Measurements from ENCODE around the gene PIN1. TPM values are rescaled to one million over a fixed set of nuclear protein-coding genes. Genes with fewer than 3 reads are reported as not detected.

Gene PIN1
- polyA plus RNA-seq, 3 donors: 67.4 to 79.8 (median 68.3) TPM

DNA sequence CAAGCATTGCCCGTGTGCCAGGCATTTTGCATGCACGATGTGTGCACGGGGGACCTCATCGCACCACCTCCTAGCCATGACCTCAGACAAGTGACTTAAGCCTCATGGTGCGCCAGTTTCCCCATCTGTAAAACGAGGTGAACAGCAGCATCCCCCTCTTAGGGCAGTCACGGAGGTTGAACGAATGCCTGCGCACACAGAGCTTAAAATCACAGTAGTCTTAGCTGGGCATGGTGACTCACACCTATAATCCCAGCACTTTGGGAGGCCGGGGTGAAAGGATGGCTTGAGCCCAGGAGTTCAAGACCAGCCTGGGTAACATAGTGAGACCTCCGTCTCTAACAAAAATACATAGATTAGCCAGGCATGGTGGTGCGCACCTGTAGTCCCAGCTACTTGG, 48.6 kb downstream of the PIN1 start:
- WGBS (ENCODE audit: insufficient coverage): 92% methylated on average over 12 of the region's 12 CpGs
- no peaks in the 10 kb centered on the region for H4K20me1 ChIP-seq (ENCODE audit: insufficient read depth, low read length)
- no peaks in the 10 kb centered on the region for H3K27me3 ChIP-seq (ENCODE audit: control insufficient read depth in 2 of 2, insufficient read depth in 2 of 2, low read length in 2 of 2)
- H3K4me1 ChIP-seq (ENCODE audit: control insufficient read depth in 1 of 2, insufficient read depth in 2 of 2, low read length in 2 of 2): no peaks in the 10 kb centered on the region
- no peak overlapping the region for H3K9ac ChIP-seq (ENCODE audit: insufficient read depth, low read length, poor library complexity, severe bottlenecking)
- intact Hi-C loops (cut with micrococcal nuclease): no loop called here
- Mint-ChIP-seq H3K36me3 (no peaks in the 10 kb centered on the region), H3K27me3 (ENCODE audit: low read depth in 3 of 3) (peaks cover 4 to 11% (median 8%) of the 10 kb centered on the region in 3 donors), H3K4me1 (no peaks in the 10 kb centered on the region), H3K9me3 (peaks cover 0 to 3% (median 0%) of the 10 kb centered on the region in 7 donors), H3K4me3 (no peak overlapping the region), H3K27ac (no peak overlapping the region)
- H3K4me3 ChIP-seq (replicated peaks in 1 of 3; ENCODE audit: low read depth in 2 of 3, low read length in 3 of 3): no peak overlapping the region
- no peak overlapping the region for H3K27ac ChIP-seq (ENCODE audit: low read depth in 1 of 2, low read length in 2 of 2)
- no peaks in the 10 kb centered on the region for H3K79me2 ChIP-seq (ENCODE audit: insufficient read depth, low read length)
- H2AFZ ChIP-seq (ENCODE audit: insufficient read depth, low read depth, low read length, poor library complexity, severe bottlenecking): no peak overlapping the region
- no peaks in the 10 kb centered on the region for H3K9me3 ChIP-seq (replicated peaks in 1 of 2; ENCODE audit: control insufficient read depth in 1 of 2, insufficient read depth in 1 of 2, low read length in 2 of 2)
- no peak overlapping the region for H3K4me2 ChIP-seq (replicated peaks; ENCODE audit: extremely low read depth, low read length, poor library complexity, severe bottlenecking)
- H3K36me3 ChIP-seq (replicated peaks in 1 of 2; ENCODE audit: control insufficient read depth in 1 of 2, insufficient read depth in 2 of 2, low read length in 2 of 2): no peaks in the 10 kb centered on the region
- no peak for DNase-seq
- TF ChIP-seq, protein P1, sequence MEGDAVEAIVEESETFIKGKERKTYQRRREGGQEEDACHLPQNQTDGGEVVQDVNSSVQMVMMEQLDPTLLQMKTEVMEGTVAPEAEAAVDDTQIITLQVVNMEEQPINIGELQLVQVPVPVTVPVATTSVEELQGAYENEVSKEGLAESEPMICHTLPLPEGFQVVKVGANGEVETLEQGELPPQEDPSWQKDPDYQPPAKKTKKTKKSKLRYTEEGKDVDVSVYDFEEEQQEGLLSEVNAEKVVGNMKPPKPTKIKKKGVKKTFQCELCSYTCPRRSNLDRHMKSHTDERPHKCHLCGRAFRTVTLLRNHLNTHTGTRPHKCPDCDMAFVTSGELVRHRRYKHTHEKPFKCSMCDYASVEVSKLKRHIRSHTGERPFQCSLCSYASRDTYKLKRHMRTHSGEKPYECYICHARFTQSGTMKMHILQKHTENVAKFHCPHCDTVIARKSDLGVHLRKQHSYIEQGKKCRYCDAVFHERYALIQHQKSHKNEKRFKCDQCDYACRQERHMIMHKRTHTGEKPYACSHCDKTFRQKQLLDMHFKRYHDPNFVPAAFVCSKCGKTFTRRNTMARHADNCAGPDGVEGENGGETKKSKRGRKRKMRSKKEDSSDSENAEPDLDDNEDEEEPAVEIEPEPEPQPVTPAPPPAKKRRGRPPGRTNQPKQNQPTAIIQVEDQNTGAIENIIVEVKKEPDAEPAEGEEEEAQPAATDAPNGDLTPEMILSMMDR (IDR thresholded peaks at IDR 0.05): no peak

DNA sequence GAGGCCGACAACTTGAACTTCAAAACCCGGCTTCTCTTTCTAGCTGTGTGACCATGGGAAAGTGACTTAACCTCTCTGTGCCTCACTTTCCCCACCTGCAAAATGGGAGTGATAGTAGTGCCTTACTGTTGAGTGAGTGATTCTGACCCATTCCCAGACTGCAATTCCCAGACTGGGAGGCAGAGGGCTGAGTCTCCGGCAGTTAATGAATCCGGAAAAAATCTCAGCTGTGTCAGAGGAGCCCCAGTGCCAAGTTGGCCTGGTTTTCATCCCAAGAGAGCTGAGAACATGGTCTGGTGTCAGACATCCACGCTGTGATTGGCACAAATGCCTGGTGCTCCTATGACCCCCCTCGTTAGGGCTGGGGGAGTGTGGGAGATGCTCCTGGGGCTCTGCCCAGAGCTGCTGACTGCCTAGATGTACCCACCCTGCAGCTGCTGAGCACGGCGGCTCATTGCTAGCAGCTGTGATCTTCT, 50.0 kb downstream of the PIN1 start:
- TF ChIP-seq, protein P1 (IDR thresholded peaks at IDR 0.05): no peak
- Histone ChIP-seq H3K27ac (ENCODE audit: low read depth in 1 of 2, low read length in 2 of 2) (no peak overlapping the region), H3K4me1 (ENCODE audit: control insufficient read depth in 1 of 2, insufficient read depth in 2 of 2, low read length in 2 of 2) (no peaks in the 10 kb centered on the region), H3K36me3 (replicated peaks in 1 of 2; ENCODE audit: control insufficient read depth in 1 of 2, insufficient read depth in 2 of 2, low read length in 2 of 2) (no peaks in the 10 kb centered on the region), H3K9ac (ENCODE audit: insufficient read depth, low read length, poor library complexity, severe bottlenecking) (no peak overlapping the region), H3K27me3 (ENCODE audit: control insufficient read depth in 2 of 2, insufficient read depth in 2 of 2, low read length in 2 of 2) (no peaks in the 10 kb centered on the region), H3K4me2 (replicated peaks; ENCODE audit: extremely low read depth, low read length, poor library complexity, severe bottlenecking) (no peak overlapping the region), H3K9me3 (replicated peaks in 1 of 2; ENCODE audit: control insufficient read depth in 1 of 2, insufficient read depth in 1 of 2, low read length in 2 of 2) (no peaks in the 10 kb centered on the region), H3K79me2 (ENCODE audit: insufficient read depth, low read length) (no peaks in the 10 kb centered on the region), H4K20me1 (ENCODE audit: insufficient read depth, low read length) (no peaks in the 10 kb centered on the region), H3K4me3 (replicated peaks in 1 of 3; ENCODE audit: low read depth in 2 of 3, low read length in 3 of 3) (no peak overlapping the region), H2AFZ (ENCODE audit: insufficient read depth, low read depth, low read length, poor library complexity, severe bottlenecking) (no peak overlapping the region)
- DNase-seq: no peak
- Mint-ChIP-seq H3K27me3 (ENCODE audit: low read depth in 3 of 3) (peaks cover 2 to 14% (median 13%) of the 10 kb centered on the region in 3 donors), H3K36me3 (no peaks in the 10 kb centered on the region), H3K4me3 (no peak overlapping the region), H3K4me1 (no peaks in the 10 kb centered on the region), H3K27ac (peak overlapping the region in 1 of 7 donors; percentile 41), H3K9me3 (peaks cover 0 to 2% (median 0%) of the 10 kb centered on the region in 7 donors)
- WGBS (ENCODE audit: insufficient coverage): 96% methylated on average over 6 of the region's 8 CpGs
- intact Hi-C loops (cut with micrococcal nuclease): no loop called here

Measured in CD14-positive monocyte (primary cell).